Stomach (tissue), 9 donors: Measurements from ENCODE around the gene CTNNA3. TPM values are rescaled to one million over a fixed set of nuclear protein-coding genes. Genes with fewer than 3 reads are reported as not detected.

Experiments used
- DNase-seq, 2 donors: peaks; one replicate each; pipeline versions ENCODE4 v3.0.0 to v3.0.0-alpha.2; 2013 to 2019
- H3K27ac ChIP-seq, 5 donors: fragments of 200-600 bp in 4 of 5; sonication (generic) in 4 of 5; one replicate each; pipeline ENCODE4 v1.5.1; 2013 to 2019; ENCODE audit warnings: mild to moderate bottlenecking in 1 of 5, moderate library complexity in 1 of 5
- H3K27me3 ChIP-seq, 3 donors: fragments of 200-600 bp; sonication (generic); one replicate each; pipeline ENCODE4 v1.5.1; 2017 to 2019; ENCODE audit warnings: mixed run types in 1 of 3
- H3K36me3 ChIP-seq, 4 donors: fragments of 200-600 bp; sonication (generic); 1 replicate in 3 of 4; 2 replicates in 1 of 4; pipeline ENCODE4 v1.5.1; 2016 to 2019
- H3K4me1 ChIP-seq, 4 donors: fragments of 200-600 bp; sonication (generic); one replicate each; pipeline ENCODE4 v1.5.1; 2016 to 2019
- H3K4me3 ChIP-seq, 4 donors: fragments of 200-600 bp; sonication (generic) in 3 of 4; one replicate each; pipeline ENCODE4 v1.5.1; 2016 to 2019; ENCODE audit warnings: mild to moderate bottlenecking in 1 of 4
- H3K9me3 ChIP-seq, 4 donors: fragments of 200-600 bp; sonication (generic); one replicate each; pipeline ENCODE4 v1.5.1; 2016 to 2019
- CTCF ChIP-seq, 7 experiments: fragments of 450-650 bp in 4 of 7; fragments of 200-600 bp in 3 of 7; sonication (generic) in 3 of 7; IDR thresholded peaks; one replicate each; pipeline ENCODE4 v1.5.1; 2016 to 2019; ENCODE audit warnings: antibody characterized with exemption in 7 of 7, control low read depth in 2 of 7, mild to moderate bottlenecking in 1 of 7
- EP300 ChIP-seq: sonication (generic); formaldehyde crosslinking; IDR thresholded peaks from one replicate; pipeline ENCODE4 v1.6.1; 2017; ENCODE audit warnings: antibody characterized with exemption
- POLR2A ChIP-seq, 4 donors: fragments of 450-650 bp; IDR thresholded peaks; one replicate each; pipeline ENCODE4 v1.6.1; 2016; ENCODE audit warnings: antibody characterized with exemption in 4 of 4, control low read depth in 2 of 4, mild to moderate bottlenecking in 1 of 4, moderate library complexity in 1 of 4
- POLR2AphosphoS5 ChIP-seq, 3 donors: sonication (generic); formaldehyde crosslinking; IDR thresholded peaks; one replicate each; pipeline ENCODE4 v1.6.1; 2016; ENCODE audit warnings: antibody characterized with exemption in 3 of 3
- WGBS, 5 donors: extraction: QIAGEN DNeasy Blood & Tissue Kit in 3 of 5; methylation state at CpG; one replicate each; pipeline versions ENCODE4 v1.1.5 to v1.1.7; 2013 to 2018; 5-methylcytosine and 5-hydroxymethylcytosine counted together
- intact Hi-C: fragments of 100-400 bp; cut with DNase I; formaldehyde crosslinking; loops from one replicate; pipeline ENCODE4 v1.15.1; 2023; ENCODE audit warnings: low total_unique reads
- polyA plus RNA-seq, 3 donors: library from polyadenylated mRNA; stranded (reverse); fragments of 200-250 nt; gene quantifications; one replicate each; pipeline ENCODE4 v1.2.3, GENCODE V29; 2013
- total RNA-seq, 5 donors: library from RNA; depleted of rRNA; stranded (reverse); fragments of >200 nt; gene quantifications; one replicate each; pipeline versions ENCODE4 v1.1.0 to v1.2.3, GENCODE V29; 2014 to 2016
- donor health status: healthy with polysubstance abuse.
- donor health status: Bipolar disorder and iron deficiency.
- donor health status: healthy.

The CTNNA3 gene
- total and polyA plus RNA-seq, 8 donors, result 0.14 to 46.1 (median 12.9) TPM; not detected in 2

DNA sequence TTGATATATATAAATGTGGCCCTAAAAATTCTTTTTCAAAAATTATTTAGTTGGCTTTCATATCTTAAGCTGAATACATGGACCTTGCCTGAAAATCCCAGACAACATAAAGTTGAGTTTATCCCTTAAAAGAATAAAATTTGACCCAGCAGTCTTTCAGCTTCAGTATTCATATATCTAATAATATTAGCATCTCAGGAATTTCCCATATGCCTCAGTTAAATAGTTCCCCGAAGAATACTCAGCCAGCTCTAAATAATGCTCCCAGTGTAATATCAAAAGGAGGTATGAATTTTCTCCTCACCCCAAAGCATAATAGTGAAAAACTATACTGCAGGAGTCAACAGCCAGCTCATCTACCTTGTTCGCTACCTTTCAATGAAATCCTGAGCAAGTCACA lies 145.9 kb downstream of the CTNNA3 start:
- intact Hi-C loops, result no loop called here
- WGBS, 5 donors, result 75 to 94% (median 81%) methylated on average over 2 of the region's 2 CpGs

DNA sequence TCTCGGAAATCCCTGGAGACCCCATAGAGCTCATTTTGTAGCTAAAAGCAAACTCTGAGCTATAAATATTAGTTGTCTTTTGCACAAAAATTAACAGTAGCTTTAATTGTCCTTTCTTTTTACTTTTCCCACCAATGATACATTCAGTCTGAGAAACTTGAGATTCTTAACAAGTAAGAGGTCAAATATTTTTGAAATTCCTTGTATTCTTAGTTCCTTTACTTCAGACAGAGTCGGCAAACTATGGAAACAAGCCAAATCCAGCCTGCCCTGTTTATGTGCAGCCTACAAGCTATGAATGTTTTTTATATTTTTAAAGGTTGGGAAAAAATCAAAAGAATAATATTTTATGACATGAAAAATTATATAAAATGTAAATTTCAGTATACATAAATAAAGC lies 146.6 kb downstream of the CTNNA3 start:
- intact Hi-C loops, result no loop called here
- no peak for TF ChIP-seq POLR2A (IDR thresholded peaks at IDR 0.05)
- no peak for TF ChIP-seq CTCF (IDR thresholded peaks at IDR 0.05)
- TF ChIP-seq POLR2AphosphoS5 (IDR thresholded peaks at IDR 0.05), result no peak
- TF ChIP-seq EP300, result no peak
- Histone ChIP-seq H3K4me1 (no peaks in the 10 kb centered on the region), H3K27me3 (no peaks in the 10 kb centered on the region), H3K4me3 (no peak overlapping the region), H3K27ac (no peak overlapping the region), H3K36me3 (no peaks in the 10 kb centered on the region), H3K9me3 (peaks cover 0 to 7% (median 2%) of the 10 kb centered on the region in 4 donors)
- 37 to 48% (median 42%) methylated on average over 2 of the region's 2 CpGs for WGBS, 5 donors
- peak in 1 of 2 donors; percentile 17 for DNase-seq

More for the DNA sequence above, 145.9 kb downstream of the CTNNA3 start:
- H3K9me3 ChIP-seq, result peaks cover 0 to 7% (median 2%) of the 10 kb centered on the region in 4 donors
- H3K4me1 ChIP-seq, result no peaks in the 10 kb centered on the region
- no peak overlapping the region for H3K27ac ChIP-seq
- no peak for DNase-seq
- H3K36me3 ChIP-seq, result no peaks in the 10 kb centered on the region
- no peak overlapping the region for H3K4me3 ChIP-seq
- H3K27me3 ChIP-seq, result no peaks in the 10 kb centered on the region
- TF ChIP-seq POLR2A (IDR thresholded peaks at IDR 0.05), result no peak
- TF ChIP-seq EP300, result no peak
- TF ChIP-seq CTCF (IDR thresholded peaks at IDR 0.05), result no peak
- TF ChIP-seq POLR2AphosphoS5 (IDR thresholded peaks at IDR 0.05), result no peak

DNA sequence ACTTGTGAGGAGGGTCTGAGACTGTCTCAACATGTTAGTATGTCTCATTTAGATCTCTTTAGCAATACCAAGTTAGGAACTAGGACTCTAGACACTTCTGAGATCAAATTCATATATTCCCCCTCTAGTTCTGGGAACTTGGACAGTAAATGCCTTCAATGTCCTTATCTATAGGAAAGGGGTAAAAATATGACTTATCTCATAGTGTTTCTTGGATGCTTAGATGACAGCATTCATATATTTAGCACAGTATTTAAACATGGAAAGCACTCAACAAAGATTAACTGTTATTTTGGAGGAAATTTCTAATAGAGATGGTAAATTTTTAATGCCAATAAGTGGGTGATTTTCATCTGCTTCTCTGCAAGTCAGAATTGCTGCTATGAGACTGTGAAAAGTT lies 154.6 kb downstream of the CTNNA3 start:
- Histone ChIP-seq H3K27me3 (no peaks in the 10 kb centered on the region), H3K4me3 (no peak overlapping the region), H3K9me3 (no peaks in the 10 kb centered on the region), H3K4me1 (no peaks in the 10 kb centered on the region), H3K36me3 (no peaks in the 10 kb centered on the region), H3K27ac (no peak overlapping the region)
- intact Hi-C loops, result no loop called here
- no peak for TF ChIP-seq POLR2A (IDR thresholded peaks at IDR 0.05)
- TF ChIP-seq CTCF (IDR thresholded peaks at IDR 0.05), result no peak
- TF ChIP-seq POLR2AphosphoS5 (IDR thresholded peaks at IDR 0.05), result no peak
- TF ChIP-seq EP300, result no peak
- DNase-seq, result no peak

DNA sequence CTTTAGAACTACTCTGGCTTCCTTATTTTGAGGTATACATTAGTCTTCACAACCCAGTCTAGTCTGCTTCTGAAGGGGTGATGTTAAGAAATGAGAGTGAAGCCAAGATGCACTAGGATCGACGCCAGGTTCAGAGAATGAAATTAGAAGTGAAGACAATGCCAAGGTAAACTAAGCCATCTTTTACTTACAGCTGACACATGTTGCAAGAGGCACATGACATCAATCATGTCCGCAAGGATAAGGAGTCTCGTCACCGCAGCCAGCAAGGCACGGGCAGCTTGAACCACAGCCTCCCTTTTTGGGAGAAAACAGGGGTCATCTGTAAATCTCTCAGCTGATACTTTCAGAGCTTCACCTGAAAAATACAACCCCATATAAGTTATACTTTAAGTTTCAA lies 156.7 kb downstream of the CTNNA3 start:
- WGBS, 5 donors, result 56 to 73% (median 62%) methylated on average over 6 of the region's 6 CpGs
- no peaks in the 10 kb centered on the region for H3K9me3 ChIP-seq
- H3K4me1 ChIP-seq, result no peaks in the 10 kb centered on the region
- no peak overlapping the region for H3K27ac ChIP-seq
- no peak for DNase-seq
- H3K36me3 ChIP-seq, result no peaks in the 10 kb centered on the region
- H3K4me3 ChIP-seq, result no peak overlapping the region
- H3K27me3 ChIP-seq, result no peaks in the 10 kb centered on the region
- intact Hi-C loops, result no loop called here
- TF ChIP-seq EP300, result no peak

DNA sequence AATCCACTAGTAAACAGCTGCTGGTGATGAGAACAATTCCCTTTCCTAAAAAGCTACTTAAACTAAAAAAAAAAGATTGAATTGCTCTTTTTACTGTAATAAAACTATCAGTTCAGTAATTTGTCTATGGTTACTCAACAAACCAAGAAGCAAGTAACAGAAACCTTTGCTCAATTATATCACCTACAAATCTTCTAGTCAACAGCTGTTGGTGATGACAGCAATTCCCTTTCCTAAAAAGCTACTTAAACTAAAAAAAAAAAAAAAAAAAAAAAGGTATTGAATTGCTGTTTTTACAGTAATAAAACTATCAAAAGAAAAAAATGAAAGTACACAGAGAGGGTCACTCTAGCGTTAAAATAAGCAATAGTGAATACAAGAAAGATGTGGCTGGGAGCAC lies 158.1 kb downstream of the CTNNA3 start:
- 71 to 100% (median 76%) methylated on average over 1 of the region's 1 CpG for whole genome bisulfite sequencing, 5 donors
- Histone ChIP-seq H3K4me3 (no peak overlapping the region), H3K9me3 (no peaks in the 10 kb centered on the region), H3K27ac (no peak overlapping the region), H3K27me3 (no peaks in the 10 kb centered on the region), H3K4me1 (no peaks in the 10 kb centered on the region), H3K36me3 (no peaks in the 10 kb centered on the region)
- DNase-seq, result no peak
- intact Hi-C loops, result no loop called here
- no peak for TF ChIP-seq EP300
- TF ChIP-seq CTCF (IDR thresholded peaks at IDR 0.05), result no peak
- TF ChIP-seq POLR2AphosphoS5 (IDR thresholded peaks at IDR 0.05), result no peak
- TF ChIP-seq POLR2A (IDR thresholded peaks at IDR 0.05), result no peak
